H9 (cell line): ENCODE data around the gene MARS1. TPM values are rescaled to one million over a fixed set of nuclear protein-coding genes. Genes with fewer than 3 reads are reported as not detected.

Experiments used
- DNase-seq: peaks from one replicate; pipeline ENCODE4 v3.0.0-alpha.2; 2017
- H2AFZ ChIP-seq: one replicate; pipeline ENCODE4 v1.6.1; 2013; ENCODE audit warnings: mild to moderate bottlenecking, low read length, control low read depth, moderate library complexity
- H2AK5ac ChIP-seq: 2 replicates; pipeline ENCODE4 v1.6.1; 2013; ENCODE audit warnings: low read length, control low read depth, mixed read lengths; ENCODE audit not compliant: insufficient read length
- H2BK120ac ChIP-seq: one replicate; pipeline ENCODE4 v1.6.1; 2013; ENCODE audit warnings: low read depth, mild to moderate bottlenecking, low read length, control low read depth, inconsistent platforms; ENCODE audit not compliant: poor library complexity, severe bottlenecking
- H2BK12ac ChIP-seq: 2 replicates; pipeline ENCODE4 v1.6.1; 2013; ENCODE audit warnings: low read length, control low read depth, mixed read lengths, low read depth; ENCODE audit not compliant: insufficient read length
- H2BK15ac ChIP-seq: 2 replicates; pipeline ENCODE4 v1.6.1; 2013; ENCODE audit warnings: low read depth, low read length, control low read depth
- H2BK20ac ChIP-seq: one replicate; pipeline ENCODE4 v1.6.1; 2013; ENCODE audit warnings: low read depth, mild to moderate bottlenecking, low read length, control low read depth, inconsistent platforms; ENCODE audit not compliant: poor library complexity, severe bottlenecking
- H2BK5ac ChIP-seq: 2 replicates; pipeline ENCODE4 v1.6.1; 2013; ENCODE audit warnings: low read length, control low read depth, mixed read lengths; ENCODE audit not compliant: insufficient read length
- H3K14ac ChIP-seq: 2 replicates; pipeline ENCODE4 v1.6.1; 2013; ENCODE audit warnings: low read length, control low read depth; ENCODE audit not compliant: insufficient read depth
- H3K18ac ChIP-seq: 2 replicates; pipeline ENCODE4 v1.6.1; 2013; ENCODE audit warnings: low read depth, mild to moderate bottlenecking, mixed read lengths, low read length, control low read depth; ENCODE audit not compliant: insufficient read length
- H3K23ac ChIP-seq: 2 replicates; pipeline ENCODE4 v1.6.1; 2013; ENCODE audit warnings: low read length, control low read depth, mixed read lengths, low read depth; ENCODE audit not compliant: insufficient read length
- H3K23me2 ChIP-seq: 2 replicates; pipeline ENCODE4 v1.6.1; 2013; ENCODE audit warnings: low read depth, mild to moderate bottlenecking, mixed read lengths, low read length, control low read depth; ENCODE audit not compliant: insufficient read length, poor library complexity, severe bottlenecking
- H3K27ac ChIP-seq: 2 replicates; pipeline ENCODE4 v1.5.1; 2013; ENCODE audit warnings: low read length, control low read depth, mixed read lengths, low read depth; ENCODE audit not compliant: insufficient read length
- H3K27me3 ChIP-seq: 2 replicates; pipeline ENCODE4 v1.6.1; 2013; ENCODE audit warnings: low read length, control low read depth, inconsistent platforms; ENCODE audit not compliant: insufficient read depth
- H3K4ac ChIP-seq: 2 replicates; pipeline ENCODE4 v1.6.1; 2013; ENCODE audit warnings: low read depth, mild to moderate bottlenecking, control low read depth, inconsistent platforms, low read length, moderate library complexity
- H3K4me1 ChIP-seq: 2 replicates; pipeline ENCODE4 v1.6.1; 2013; ENCODE audit warnings: low read length, control low read depth, inconsistent platforms; ENCODE audit not compliant: insufficient read depth
- H3K4me2 ChIP-seq: 2 replicates; pipeline ENCODE4 v1.6.1; 2013; ENCODE audit warnings: low read length, control low read depth, mixed read lengths; ENCODE audit not compliant: insufficient read length, insufficient read depth
- H3K56ac ChIP-seq: 2 replicates; pipeline ENCODE4 v1.6.1; 2013; ENCODE audit warnings: low read depth, mild to moderate bottlenecking, mixed read lengths, low read length, control low read depth; ENCODE audit not compliant: insufficient read length
- H3K79me1 ChIP-seq: 2 replicates; pipeline ENCODE4 v1.6.1; 2013; ENCODE audit warnings: low read depth, mild to moderate bottlenecking, moderate library complexity, low read length, control low read depth, inconsistent platforms; ENCODE audit not compliant: insufficient read depth, poor library complexity, severe bottlenecking
- H3K79me2 ChIP-seq: 2 replicates; pipeline ENCODE4 v1.6.1; 2013; ENCODE audit warnings: low read length, control low read depth, inconsistent platforms; ENCODE audit not compliant: insufficient read depth
- H3K9ac ChIP-seq: 2 replicates; pipeline ENCODE4 v1.6.1; 2013; ENCODE audit warnings: low read length, control low read depth, mixed read lengths; ENCODE audit not compliant: insufficient read length; ENCODE audit errors: extremely low read depth
- H3K9me3 ChIP-seq: one replicate; pipeline ENCODE4 v1.6.1; 2013; ENCODE audit warnings: low read depth, low read length, inconsistent platforms; ENCODE audit not compliant: control insufficient read depth
- H3T11ph ChIP-seq: one replicate; pipeline ENCODE4 v1.6.1; 2013; ENCODE audit warnings: mild to moderate bottlenecking, low read length, control low read depth, inconsistent platforms
- H4K20me1 ChIP-seq: one replicate; pipeline ENCODE4 v1.6.1; 2013; ENCODE audit not compliant: control insufficient read depth, insufficient read length, insufficient read depth
- H4K5ac ChIP-seq: 2 replicates; pipeline ENCODE4 v1.6.1; 2013; ENCODE audit warnings: low read depth, mild to moderate bottlenecking, mixed read lengths, low read length, control low read depth; ENCODE audit not compliant: insufficient read length
- H4K8ac ChIP-seq: replicated peaks from 2 replicates; pipeline ENCODE4 v1.6.1; 2013; ENCODE audit warnings: low read length, control low read depth, mixed read lengths, low read depth; ENCODE audit not compliant: insufficient read length
- H4K91ac ChIP-seq: 2 replicates; pipeline ENCODE4 v1.6.1; 2013; ENCODE audit warnings: low read depth, mild to moderate bottlenecking, moderate library complexity, mixed read lengths, low read length, control low read depth; ENCODE audit not compliant: insufficient read length
- H3K27ac Mint-ChIP-seq, 3 experiments: 2 replicates in 2 of 3; 3 replicates in 1 of 3; pipeline ENCODE4 v1.8.0; 2020 to 2021; ENCODE audit warnings: mixed read lengths in 3 of 3, mild to moderate bottlenecking in 1 of 3, moderate library complexity in 1 of 3
- H3K27me3 Mint-ChIP-seq: 2 replicates; pipeline ENCODE4 v1.8.0; 2021; ENCODE audit warnings: low read depth, mild to moderate bottlenecking, moderate library complexity, mixed read lengths
- H3K36me3 Mint-ChIP-seq, 3 experiments: 2 replicates in 2 of 3; 3 replicates in 1 of 3; pipeline ENCODE4 v1.8.0; 2020 to 2021; ENCODE audit warnings: low read depth in 3 of 3, mixed read lengths in 3 of 3; ENCODE audit not compliant: insufficient read depth in 1 of 3
- H3K4me1 Mint-ChIP-seq, 2 experiments: 2 replicates each; pipeline ENCODE4 v1.8.0; 2020; ENCODE audit warnings: mixed read lengths in 2 of 2
- H3K4me3 Mint-ChIP-seq, 2 experiments: 2 replicates in 1 of 2; 3 replicates in 1 of 2; pipeline ENCODE4 v1.8.0; 2020 to 2021; ENCODE audit warnings: mild to moderate bottlenecking in 2 of 2, mixed read lengths in 2 of 2, moderate library complexity in 1 of 2
- H3K9me3 Mint-ChIP-seq, 2 experiments: 2 replicates in 1 of 2; 3 replicates in 1 of 2; pipeline ENCODE4 v1.8.0; 2020; ENCODE audit warnings: mild to moderate bottlenecking in 2 of 2, mixed read lengths in 2 of 2, moderate library complexity in 1 of 2
- CTCF ChIP-seq: fragments of 200-600 bp; sonication (generic); conservative IDR thresholded peaks from 3 replicates; pipeline ENCODE4 v1.8.0; 2021; ENCODE audit warnings: antibody characterized with exemption, mild to moderate bottlenecking
- WGBS: extraction: QIAGEN DNeasy Blood & Tissue Kit; methylation state at CpG from one replicate; pipeline ENCODE4 v1.1.7; 2013; ENCODE audit warnings: missing lambda C conversion rate, low lambda C conversion rate, mixed read lengths; ENCODE audit not compliant: insufficient read length; ENCODE audit errors: extremely low coverage; 5-methylcytosine and 5-hydroxymethylcytosine counted together
- total RNA-seq: library from RNA; stranded (reverse); gene quantifications from 2 replicates; pipeline ENCODE4 v1.2.1, GENCODE V29; 2021

MARS1 gene
- total RNA-seq, 1 experiment from 2014 or later: 368 TPM

DNA sequence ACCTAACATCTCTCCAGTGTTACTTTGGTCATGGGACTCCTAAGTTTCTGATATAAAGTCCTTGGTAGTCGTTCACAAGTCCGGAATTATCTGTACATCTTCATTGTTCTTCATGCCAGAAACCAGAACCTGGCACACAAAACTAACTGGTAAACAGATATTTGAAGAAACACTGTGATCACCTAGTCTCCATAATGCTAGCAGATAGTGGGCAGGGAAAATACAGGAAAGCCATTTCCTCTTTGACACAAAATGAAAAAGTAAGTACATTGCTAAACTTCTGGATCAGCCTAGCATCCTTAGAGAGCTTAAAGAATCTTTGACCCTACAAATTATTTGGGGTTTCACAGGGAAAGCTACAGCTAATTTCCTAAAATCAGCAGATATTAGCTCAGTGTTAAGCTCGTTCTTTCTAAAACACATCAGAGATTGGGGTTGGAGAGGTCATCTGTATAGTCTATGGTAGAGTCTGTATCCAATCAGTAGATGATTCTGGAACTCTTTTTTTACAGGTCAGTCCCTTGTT, 27.6 kb downstream of the MARS1 start:
- H3K27ac Mint-ChIP-seq: peak overlapping the region in 1 of 3 experiments; percentile 53; a peak in 1 of 7 replicates
- no peaks in the 10 kb centered on the region for H3K9me3 Mint-ChIP-seq
- Histone ChIP-seq H3K23ac (no peak overlapping the region), H2AK5ac (no peak overlapping the region), H3K4me1 (no peaks in the 10 kb centered on the region; the same call in 1 of the 2 replicates), H2BK20ac (no peak overlapping the region), H2BK120ac (no peak overlapping the region), H3K56ac (no peak overlapping the region), H4K8ac (no peak overlapping the region), H3K9me3 (no peaks in the 10 kb centered on the region), H3K14ac (no peak overlapping the region), H3K9ac (no peak overlapping the region), H3K79me2 (0 out of 2 replicates have a peak, but pooled peaks cover 1% of the 10 kb centered on the region), H3T11ph (no peak overlapping the region), H4K91ac (no peak overlapping the region), H3K27ac (no peak overlapping the region), H2AFZ (no peak overlapping the region), H2BK12ac (no peak overlapping the region), H3K79me1 (no peaks in the 10 kb centered on the region), H3K4me2 (no peak overlapping the region), H3K27me3 (no peaks in the 10 kb centered on the region), H3K4ac (no peak overlapping the region), H4K20me1 (no peaks in the 10 kb centered on the region), H3K18ac (no peak overlapping the region), H2BK15ac (no peak overlapping the region), H3K23me2 (peaks cover 11% of the 10 kb centered on the region), H4K5ac (no peak overlapping the region), H2BK5ac (no peak overlapping the region)
- 0 out of 2 replicates have a peak, but pooled peaks cover 2% of the 10 kb centered on the region for H3K27me3 Mint-ChIP-seq
- DNase-seq: no peak
- WGBS: no CpG with 5 or more reads among the region's 3 CpGs
- H3K4me3 Mint-ChIP-seq: no peak overlapping the region
- peaks cover 12 to 16% of the 10 kb centered on the region in 2 experiments for H3K4me1 Mint-ChIP-seq
- peaks cover 69 to 87% (median 77%) of the 10 kb centered on the region in 3 experiments for H3K36me3 Mint-ChIP-seq
- no peak for TF ChIP-seq CTCF
